Large intestine (tissue), 3 donors: ENCODE results near the gene B3GALT5. TPM values are rescaled to one million over a fixed set of nuclear protein-coding genes. Genes with fewer than 3 reads are reported as not detected.

Experiments
- DNase-seq, 2 donors: peaks; one replicate each; pipeline versions ENCODE4 v3.0.0 to v3.0.0-alpha.2; 2013
- H3K27ac ChIP-seq: one replicate; pipeline ENCODE4 v1.5.1; 2013; ENCODE audit warnings: low read length
- H3K27me3 ChIP-seq: 2 replicates; pipeline ENCODE4 v1.6.1; 2013; ENCODE audit warnings: low read length; ENCODE audit not compliant: control insufficient read depth, insufficient read depth
- H3K36me3 ChIP-seq: 2 replicates; pipeline ENCODE4 v1.6.1; 2013; ENCODE audit warnings: low read length; ENCODE audit not compliant: control insufficient read depth, insufficient read depth
- H3K4me1 ChIP-seq: one replicate; pipeline ENCODE4 v1.6.1; 2013; ENCODE audit warnings: low read length; ENCODE audit not compliant: control insufficient read depth, insufficient read depth
- H3K4me3 ChIP-seq: one replicate; pipeline ENCODE4 v1.5.1; 2013; ENCODE audit warnings: low read length
- H3K9me3 ChIP-seq: one replicate; pipeline ENCODE4 v1.6.1; 2013; ENCODE audit warnings: mild to moderate bottlenecking, low read depth, low read length, moderate library complexity; ENCODE audit not compliant: control insufficient read depth
- WGBS: methylation state at CpG from one replicate; pipeline ENCODE4 v1.1.5; 2013; ENCODE audit warnings: low lambda C conversion rate; ENCODE audit not compliant: insufficient coverage; 5-methylcytosine and 5-hydroxymethylcytosine counted together
- polyA plus RNA-seq: library from polyadenylated mRNA; unstranded; fragments of 120-200 nt; gene quantifications from one replicate; pipeline ENCODE4 v1.2.1, GENCODE V29; 2013

The B3GALT5 gene
- polyA plus RNA-seq, 1 donor = 9.9 TPM

DNA sequence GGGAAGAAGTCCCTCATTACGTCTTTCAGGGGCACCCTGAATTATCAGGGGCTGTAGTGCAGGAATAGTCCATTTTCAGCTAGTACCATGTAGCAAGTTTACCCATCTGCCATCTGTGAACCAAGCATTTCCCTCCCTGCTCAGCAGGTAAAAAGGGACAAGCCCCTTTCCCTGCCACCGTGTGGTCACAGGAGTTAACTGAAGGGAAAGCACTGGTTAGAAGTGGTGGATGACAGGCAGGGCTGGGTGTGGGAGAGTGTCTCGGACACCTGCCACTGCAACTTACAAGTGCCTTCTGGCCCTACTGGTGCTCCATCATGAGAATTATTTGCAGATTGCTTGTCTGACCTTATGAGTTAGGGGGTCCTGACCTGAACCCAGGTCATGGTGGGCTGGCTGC lies 100.2 kb downstream of the B3GALT5 start:
- no peak overlapping the region for H3K4me3 ChIP-seq
- no peak overlapping the region for H3K27ac ChIP-seq
- no peaks in the 10 kb centered on the region for H3K9me3 ChIP-seq
- WGBS = no CpG with 5 or more reads among the region's 3 CpGs
- H3K36me3 ChIP-seq = no peaks in the 10 kb centered on the region
- peak in 1 of 2 donors; percentile 52 for DNase-seq
- H3K27me3 ChIP-seq = no peaks in the 10 kb centered on the region
- H3K4me1 ChIP-seq = no peaks in the 10 kb centered on the region

DNA sequence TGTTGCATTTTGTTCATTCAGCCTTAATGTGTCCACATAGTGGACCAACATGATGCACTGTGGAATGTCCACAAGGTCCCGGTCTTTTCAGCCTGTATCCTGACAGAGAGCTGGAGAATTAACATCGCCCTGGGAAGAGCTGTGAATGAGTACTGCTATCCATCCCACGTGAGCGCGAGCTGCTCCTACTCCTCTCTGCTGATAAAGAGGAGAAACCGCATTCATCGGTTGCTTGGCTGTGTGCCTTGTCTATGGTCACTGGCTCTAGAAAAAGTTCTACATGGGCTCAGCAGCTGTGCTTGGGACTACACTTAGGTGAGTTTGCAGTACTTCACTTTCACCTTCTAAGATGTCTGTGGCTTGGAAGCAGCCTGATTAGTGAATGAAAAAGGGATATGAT lies 101.2 kb downstream of the B3GALT5 start:
- no peak for DNase-seq
- Histone ChIP-seq H3K9me3 (no peaks in the 10 kb centered on the region), H3K4me3 (no peak overlapping the region), H3K27me3 (no peaks in the 10 kb centered on the region), H3K4me1 (no peaks in the 10 kb centered on the region), H3K36me3 (no peaks in the 10 kb centered on the region), H3K27ac (no peak overlapping the region)
- no CpG with 5 or more reads among the region's 7 CpGs for WGBS

DNA sequence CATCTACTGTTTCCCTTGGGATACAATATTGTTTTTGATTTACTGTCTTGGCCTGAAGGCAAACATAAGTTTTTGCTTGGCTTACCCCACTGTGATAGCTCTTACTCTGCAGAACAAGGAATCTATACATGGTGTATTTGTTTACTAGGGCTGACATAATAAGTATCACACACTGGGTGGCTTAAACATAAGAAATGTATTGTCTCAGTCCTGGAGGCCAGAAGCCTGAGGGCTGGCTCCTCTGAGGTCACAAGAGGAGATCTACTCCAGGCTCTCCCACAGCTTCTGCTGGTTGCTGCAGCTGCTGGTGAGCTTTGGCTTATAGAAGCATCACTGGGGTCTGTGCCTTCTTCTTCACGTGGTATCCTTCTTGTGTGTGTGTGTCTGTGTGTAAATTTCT lies 101.6 kb downstream of the B3GALT5 start:
- H3K27me3 ChIP-seq = no peaks in the 10 kb centered on the region
- H3K36me3 ChIP-seq = no peaks in the 10 kb centered on the region
- no peak for DNase-seq
- no CpG with 5 or more reads among the region's 1 CpG for WGBS
- H3K4me1 ChIP-seq = no peaks in the 10 kb centered on the region
- no peak overlapping the region for H3K27ac ChIP-seq
- no peak overlapping the region for H3K4me3 ChIP-seq
- no peaks in the 10 kb centered on the region for H3K9me3 ChIP-seq

DNA sequence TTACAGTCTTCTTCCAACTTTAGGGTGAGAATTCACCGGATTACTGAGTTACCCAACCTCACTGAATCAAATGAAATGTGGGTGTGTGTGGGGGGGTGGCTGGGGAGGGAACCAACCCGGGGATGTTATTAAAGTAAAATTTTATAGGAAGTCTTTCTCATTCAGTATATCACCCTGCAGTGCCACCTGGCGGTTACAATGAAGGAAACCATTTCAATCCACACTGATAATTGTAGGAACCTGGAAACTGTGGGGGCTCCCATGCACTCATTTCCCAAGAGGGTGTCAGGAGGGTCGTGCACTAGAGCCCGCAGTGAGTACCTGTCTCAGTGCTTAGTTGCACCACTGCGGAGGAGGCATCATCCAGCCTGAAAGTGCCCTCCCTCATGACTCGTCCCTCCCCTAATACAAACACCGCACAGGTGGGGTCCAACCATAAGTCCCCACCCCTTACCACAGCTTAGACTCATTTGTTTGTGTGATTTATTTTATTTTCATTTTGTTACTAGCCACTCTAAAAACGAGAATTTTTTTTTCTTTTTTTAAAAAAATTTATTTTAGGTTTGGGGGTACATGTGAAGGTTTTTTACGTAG lies 103.2 kb downstream of the B3GALT5 start:
- no peaks in the 10 kb centered on the region for H3K9me3 ChIP-seq
- H3K4me3 ChIP-seq = no peak overlapping the region
- H3K4me1 ChIP-seq = no peaks in the 10 kb centered on the region
- DNase-seq = peak; percentile 19 to 39
- H3K36me3 ChIP-seq = no peaks in the 10 kb centered on the region
- 67% methylated on average over 3 of the region's 10 CpGs for WGBS
- no peak overlapping the region for H3K27ac ChIP-seq
- no peaks in the 10 kb centered on the region for H3K27me3 ChIP-seq

DNA sequence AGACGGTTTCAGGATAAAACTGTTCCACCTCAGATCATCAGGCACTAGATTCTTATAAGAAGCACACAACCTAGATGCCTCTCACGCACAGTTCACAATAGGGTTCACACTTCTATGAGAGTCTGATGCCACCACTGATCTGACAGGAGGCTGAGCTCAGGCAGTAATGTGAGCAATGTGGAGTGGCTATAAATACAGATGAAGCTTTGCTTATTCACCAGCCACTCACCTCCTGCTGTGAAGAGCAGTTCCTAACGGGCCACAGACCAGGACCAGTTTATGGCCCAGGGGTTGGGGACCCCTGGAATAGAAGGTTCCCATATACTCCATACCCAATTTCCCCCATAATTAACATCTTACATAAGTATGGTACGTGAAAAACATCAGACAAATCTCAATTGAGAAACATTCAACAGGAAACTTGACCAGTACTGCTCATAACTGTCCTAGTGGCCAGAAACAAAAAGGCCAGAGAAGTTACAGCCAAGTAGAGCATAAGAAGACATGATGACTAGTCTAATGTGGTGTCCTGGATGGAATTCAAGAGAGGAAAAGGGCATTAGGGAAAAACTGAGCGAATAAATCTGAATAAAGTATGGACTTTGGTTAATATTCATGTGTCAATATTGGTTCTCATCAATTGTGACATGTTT lies 107.5 kb downstream of the B3GALT5 start:
- Histone ChIP-seq H3K4me1 (no peaks in the 10 kb centered on the region), H3K27me3 (no peaks in the 10 kb centered on the region), H3K27ac (no peak overlapping the region), H3K4me3 (no peak overlapping the region), H3K36me3 (no peaks in the 10 kb centered on the region), H3K9me3 (no peaks in the 10 kb centered on the region)
- DNase-seq = no peak
- no CpG with 5 or more reads among the region's 5 CpGs for WGBS

DNA sequence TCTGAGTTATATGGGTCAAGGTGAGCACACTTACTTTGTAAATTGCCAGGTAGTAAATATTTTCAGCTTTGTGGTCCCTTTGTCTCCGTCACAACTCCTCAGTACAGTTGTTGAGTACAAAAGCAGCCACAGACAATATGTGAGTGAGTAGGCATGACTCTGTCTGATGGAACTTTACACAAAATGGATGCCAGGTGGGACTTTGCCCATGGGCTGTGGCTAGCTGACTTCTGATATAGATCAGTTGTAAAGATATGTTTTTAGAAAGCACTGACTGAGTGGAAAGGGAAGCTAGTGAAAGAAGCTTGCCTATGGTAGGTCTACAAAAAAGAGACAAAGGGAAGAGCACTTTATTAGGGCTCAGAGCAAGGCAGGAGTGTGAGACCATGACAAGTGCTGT lies 109.1 kb downstream of the B3GALT5 start:
- H3K4me1 ChIP-seq = no peaks in the 10 kb centered on the region
- WGBS = no CpG with 5 or more reads among the region's 1 CpG
- no peaks in the 10 kb centered on the region for H3K36me3 ChIP-seq
- no peak overlapping the region for H3K27ac ChIP-seq
- H3K4me3 ChIP-seq = no peak overlapping the region
- H3K27me3 ChIP-seq = no peaks in the 10 kb centered on the region
- H3K9me3 ChIP-seq = no peaks in the 10 kb centered on the region
- DNase-seq = peak; percentile 35 to 53

Other genes with a start within 250 kb of the B3GALT5 start
- gene LCA5L, start 167.2 kb upstream of the B3GALT5 start, polyA plus RNA-seq = 2.0 TPM
- 4.1 TPM for gene SH3BGR, start 161.0 kb upstream of the B3GALT5 start, polyA plus RNA-seq
- 0.67 TPM for gene IGSF5, start 132.2 kb downstream of the B3GALT5 start, polyA plus RNA-seq